ENCODE results near the gene OR6B2. TPM values are rescaled to one million over a fixed set of nuclear protein-coding genes. Genes with fewer than 3 reads are reported as not detected.

The OR6B2 gene
- total and polyA plus RNA-seq, 2 of the 4 experiments (the other 2 are of a cell fraction) = not detected

- Histone ChIP-seq H2AK9ac (replicated peaks; ENCODE audit: low read depth, low read length, poor library complexity) (no peak within 1 kb of the TSS), H3K23ac (ENCODE audit: low read depth, low read length) (no peak within 1 kb of the TSS), H3K9me3 (ENCODE audit: control insufficient read depth, insufficient read depth, low read length) (no peaks in the 10 kb centered on the region), H3K14ac (replicated peaks; ENCODE audit: low read depth, low read length) (no peak within 1 kb of the TSS), H2BK5ac (ENCODE audit: low read depth, low read length, poor library complexity, severe bottlenecking) (no peak within 1 kb of the TSS), H2AFZ (replicated peaks; ENCODE audit: low read length, poor library complexity) (no peak within 1 kb of the TSS), H2BK15ac (ENCODE audit: low read depth, low read length) (no peak within 1 kb of the TSS), H3K4me3 (ENCODE audit: insufficient read depth, low read depth, low read length) (no peak within 1 kb of the TSS), H3K9ac (ENCODE audit: low read depth, low read length) (no peak within 1 kb of the TSS), H3K4ac (ENCODE audit: low read depth, low read length) (no peak within 1 kb of the TSS), H4K8ac (ENCODE audit: low read depth in 2 of 2, low read length in 2 of 2) (no peak within 1 kb of the TSS), H3K4me1 (ENCODE audit: control insufficient read depth, insufficient read depth, low read length) (no peaks in the 10 kb centered on the region), H3K36me3 (ENCODE audit: control insufficient read depth, insufficient read depth, low read length) (no peaks in the 10 kb centered on the region), H4K5ac (ENCODE audit: low read depth, low read length) (no peak within 1 kb of the TSS), H2BK20ac (ENCODE audit: low read depth, low read length) (no peak within 1 kb of the TSS), H4K91ac (ENCODE audit: insufficient read depth, low read depth, low read length) (no peak within 1 kb of the TSS), H3K79me1 (ENCODE audit: low read depth in 1 of 2, low read length in 2 of 2) (no peaks in the 10 kb centered on the region), H2BK120ac (ENCODE audit: low read depth, low read length) (no peak within 1 kb of the TSS), H3K27ac (ENCODE audit: insufficient read depth, low read length) (no peak within 1 kb of the TSS), H3K27me3 (ENCODE audit: control insufficient read depth, insufficient read depth, low read length) (peaks cover 43% of the 10 kb centered on the region), H3K9me1 (ENCODE audit: insufficient read depth, low read length) (no peaks in the 10 kb centered on the region), H3K18ac (ENCODE audit: low read depth, low read length) (no peak within 1 kb of the TSS), H3K56ac (ENCODE audit: extremely low read depth, insufficient read depth, low read length) (no peak within 1 kb of the TSS), H3K4me2 (ENCODE audit: low read depth, low read length) (no peak within 1 kb of the TSS), H4K20me1 (ENCODE audit: insufficient read depth, low read length) (no peaks in the 10 kb centered on the region), H2AK5ac (ENCODE audit: low read depth, low read length) (no peak within 1 kb of the TSS)
- WGBS, 2 experiments (ENCODE audit: extremely low coverage in 2 of 2, insufficient read length in 1 of 2) = 46% methylated on average over 17 of the region's 28 CpGs; no CpG with 5 or more reads in 1 of the 2 experiments
- POLR2A ChIA-PET (ENCODE audit: unreplicated experiment) = no interaction called here
- DNase-seq (no peak), ATAC-seq (ENCODE audit: low read depth) (no peak)
- dilution Hi-C loops (cut with HindIII; ENCODE audit: low sequenced_read_pairs, unreplicated experiment) (no loop called here), intact Hi-C loops (cut with micrococcal nuclease) (no loop called here), in situ Hi-C loops (cut with MboI; ENCODE audit: low sequenced_read_pairs) (no loop called here)
- BruUV-seq (replicated peaks) = no TSS peak
- TF ChIP-seq RFX5 (IDR thresholded peaks at IDR 0.05; ENCODE audit: low read depth, low read length) (no peak), RAD21 (IDR thresholded peaks at IDR 0.05; ENCODE audit: low read length) (no peak), MAZ (IDR thresholded peaks at IDR 0.05; ENCODE audit: borderline replicate concordance, low read depth, low read length) (no peak), MXI1 (IDR thresholded peaks at IDR 0.05; ENCODE audit: borderline replicate concordance, low read depth, low read length) (no peak), POLR2A (IDR thresholded peaks at IDR 0.05; ENCODE audit: low read depth, low read length) (no peak), ELK1 (IDR thresholded peaks at IDR 0.05; ENCODE audit: borderline replicate concordance, low read depth, low read length) (no peak), FOS (IDR thresholded peaks at IDR 0.05; ENCODE audit: low read depth, low read length) (no peak), USF2 (IDR thresholded peaks at IDR 0.05; ENCODE audit: low read depth, low read length) (no peak), BHLHE40 (IDR thresholded peaks at IDR 0.05; ENCODE audit: low read depth, low read length) (no peak), CEBPB (IDR thresholded peaks at IDR 0.05; ENCODE audit: low read depth, low read length) (no peak)
- CTCF ChIA-PET = interaction anchor here (0.6 to 1.5 kb wide), 2 partner anchors 8 to 90 kb away, joined by 4 to 6 read pairs; no protein-coding TSS in a partner anchor
Observed at GRCh38 chr2:240053173-240054155, 23.2 kb upstream of the OR6B2 start, which contains the start of gene OR6B3. OR6B3 (minus strand) TSS chr2:240053521.
